Measurements from ENCODE around the gene AGAP2.

Gene AGAP2

DNA sequence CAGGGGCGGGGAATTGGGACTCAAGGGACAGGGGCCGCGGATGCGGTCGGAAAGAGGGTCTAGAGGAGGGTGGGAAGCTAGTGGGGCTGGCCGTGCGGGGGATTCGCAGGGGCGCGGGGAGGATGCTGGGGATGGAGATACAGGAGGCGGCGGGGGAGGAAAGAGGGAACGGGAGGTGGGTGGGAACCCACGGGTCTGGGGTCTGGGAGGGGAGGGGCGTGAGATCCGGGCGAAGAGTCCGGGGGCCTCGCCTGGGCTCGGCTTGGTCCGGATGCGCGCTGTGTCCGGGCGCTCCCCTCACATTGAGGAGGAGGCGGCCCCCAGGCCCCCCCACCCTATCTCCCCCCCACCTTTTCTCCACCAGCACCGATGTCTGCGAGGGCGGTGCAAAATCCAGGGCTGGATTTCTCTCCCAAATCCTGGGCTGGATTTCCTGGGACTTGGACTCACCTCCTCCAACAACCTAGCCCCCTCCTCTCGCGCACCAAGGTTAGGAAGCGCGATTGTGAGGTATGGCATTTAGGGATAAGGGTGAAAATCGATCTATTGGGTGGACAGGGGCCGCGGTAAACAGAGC lies at the start of gene AGAP2:
TSS of gene AGAP2 (minus strand) at position 82 of the 577 bp plus-strand sequence. CDS start 496 bp downstream, outside the sequence.
- Histone ChIP-seq H3K9me3 (ENCODE audit: control insufficient read depth, insufficient read depth, low read length) (no peaks in the 10 kb centered on the region), H3K36me3 (ENCODE audit: control insufficient read depth, insufficient read depth, low read length) (no peaks in the 10 kb centered on the region), H3K9ac (ENCODE audit: low read depth, low read length) (no peak within 1 kb of the TSS), H3K4me1 (ENCODE audit: control insufficient read depth, insufficient read depth, low read length) (peaks cover 6% of the 10 kb centered on the region), H3K4me3 (ENCODE audit: low read depth, low read length) (peak within 1 kb of the TSS; percentile 41), H3K27me3 (ENCODE audit: control insufficient read depth, insufficient read depth, low read length) (peaks cover 84% of the 10 kb centered on the region)

- Histone ChIP-seq H3K4me1 (ENCODE audit: control insufficient read depth, insufficient read depth, low read length) (no peaks in the 10 kb centered on the region), H3K9ac (ENCODE audit: low read depth, low read length) (no peak overlapping the region), H3K4me3 (ENCODE audit: low read depth, low read length) (no peak overlapping the region), H3K36me3 (ENCODE audit: control insufficient read depth, insufficient read depth, low read length) (peaks cover 2% of the 10 kb centered on the region), H3K27me3 (ENCODE audit: control insufficient read depth, insufficient read depth, low read length) (no peaks in the 10 kb centered on the region), H3K9me3 (ENCODE audit: control insufficient read depth, insufficient read depth, low read length) (no peaks in the 10 kb centered on the region)
Observed at GRCh38 chr12:57783861-57784260, 45.3 kb upstream of the AGAP2 start.

DNA sequence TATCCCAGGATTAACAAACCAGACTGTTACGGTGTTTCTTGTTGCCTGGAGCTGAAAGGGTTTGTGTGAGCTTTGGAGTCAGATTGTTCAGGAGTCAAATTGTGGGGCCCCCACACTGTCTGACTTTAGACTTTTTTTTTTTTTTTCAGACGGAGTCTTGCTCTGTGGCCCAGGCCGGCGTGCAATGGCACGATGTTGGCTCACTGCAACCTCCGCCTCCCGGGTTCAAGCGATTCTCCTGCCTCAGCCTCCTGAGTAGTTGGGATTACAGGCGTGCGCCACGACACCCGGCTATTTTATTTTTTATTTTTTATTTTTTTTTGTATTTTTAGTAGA lies 44.9 kb upstream of the AGAP2 start:
- Histone ChIP-seq H3K9ac (ENCODE audit: low read depth, low read length) (peak overlapping the region; percentile 94), H3K4me1 (ENCODE audit: control insufficient read depth, insufficient read depth, low read length) (no peaks in the 10 kb centered on the region), H3K9me3 (ENCODE audit: control insufficient read depth, insufficient read depth, low read length) (no peaks in the 10 kb centered on the region), H3K36me3 (ENCODE audit: control insufficient read depth, insufficient read depth, low read length) (peaks cover 2% of the 10 kb centered on the region), H3K4me3 (ENCODE audit: low read depth, low read length) (peak overlapping the region; percentile 99), H3K27me3 (ENCODE audit: control insufficient read depth, insufficient read depth, low read length) (no peaks in the 10 kb centered on the region)

DNA sequence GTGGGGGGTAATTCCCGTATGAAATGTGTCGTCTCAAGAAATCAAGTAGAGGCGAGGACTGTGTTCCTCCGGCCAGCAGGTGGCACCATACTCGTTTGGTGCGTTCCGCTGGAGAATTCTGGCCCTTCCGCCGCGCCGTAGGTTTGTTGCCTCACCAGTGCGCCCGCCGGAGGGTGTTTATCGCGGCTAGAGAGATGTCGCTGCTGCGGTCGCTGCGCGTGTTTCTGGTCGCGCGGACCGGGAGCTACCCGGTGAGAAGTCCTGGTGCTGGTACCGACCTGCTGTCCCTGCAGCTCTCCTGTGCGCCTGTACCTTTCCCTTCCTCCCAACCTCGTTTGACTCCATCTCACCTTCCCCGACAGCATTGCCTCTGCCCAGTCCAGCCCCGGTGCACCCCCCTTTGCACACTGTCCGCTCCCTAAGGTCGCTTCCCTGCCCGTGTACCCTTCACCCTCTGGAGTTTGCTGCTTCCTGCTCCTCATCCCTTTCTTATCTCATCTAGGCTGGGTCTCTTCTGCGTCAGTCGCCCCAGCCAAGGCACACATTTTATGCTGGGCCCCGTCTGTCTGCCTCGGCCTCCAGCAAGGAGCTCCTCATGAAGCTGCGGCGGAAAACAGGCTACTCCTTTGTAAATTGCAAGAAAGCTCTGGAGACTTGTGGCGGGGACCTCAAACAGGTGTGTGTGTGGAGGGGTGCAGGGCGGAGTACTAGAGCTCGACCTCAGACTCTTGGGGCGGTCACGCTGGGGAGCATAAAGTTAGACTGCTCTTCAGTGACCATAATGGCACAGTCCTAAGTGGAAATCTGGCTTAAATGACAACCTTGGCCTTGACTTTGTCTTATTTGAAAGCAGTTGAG lies 44.3 kb upstream of the AGAP2 start, which contains the start of gene TSFM:
TSS of gene TSFM (plus strand) at position 180 of the 858 bp plus-strand sequence. CDS start at position 195, 15 bp downstream.
- peak within 1 kb of the TSS; percentile 94 for H3K9ac ChIP-seq (ENCODE audit: low read depth, low read length)
- no peaks in the 10 kb centered on the region for H3K4me1 ChIP-seq (ENCODE audit: control insufficient read depth, insufficient read depth, low read length)
- H3K36me3 ChIP-seq (ENCODE audit: control insufficient read depth, insufficient read depth, low read length) = peaks cover 2% of the 10 kb centered on the region
- H3K9me3 ChIP-seq (ENCODE audit: control insufficient read depth, insufficient read depth, low read length) = no peaks in the 10 kb centered on the region
- H3K4me3 ChIP-seq (ENCODE audit: low read depth, low read length) = peak within 1 kb of the TSS; percentile 99
- H3K27me3 ChIP-seq (ENCODE audit: control insufficient read depth, insufficient read depth, low read length) = no peaks in the 10 kb centered on the region

GRCh38 chr12:57782243-57782607 lies 43.7 kb upstream of the AGAP2 start:
- H3K9ac ChIP-seq (ENCODE audit: low read depth, low read length) = no peak overlapping the region
- H3K9me3 ChIP-seq (ENCODE audit: control insufficient read depth, insufficient read depth, low read length) = no peaks in the 10 kb centered on the region
- no peaks in the 10 kb centered on the region for H3K4me1 ChIP-seq (ENCODE audit: control insufficient read depth, insufficient read depth, low read length)
- H3K27me3 ChIP-seq (ENCODE audit: control insufficient read depth, insufficient read depth, low read length) = no peaks in the 10 kb centered on the region
- H3K36me3 ChIP-seq (ENCODE audit: control insufficient read depth, insufficient read depth, low read length) = no peaks in the 10 kb centered on the region
- H3K4me3 ChIP-seq (ENCODE audit: low read depth, low read length) = no peak overlapping the region

GRCh38 chr12:57781801-57782200 lies 43.3 kb upstream of the AGAP2 start:
- Histone ChIP-seq H3K9ac (ENCODE audit: low read depth, low read length) (no peak overlapping the region), H3K4me1 (ENCODE audit: control insufficient read depth, insufficient read depth, low read length) (no peaks in the 10 kb centered on the region), H3K36me3 (ENCODE audit: control insufficient read depth, insufficient read depth, low read length) (no peaks in the 10 kb centered on the region), H3K4me3 (ENCODE audit: low read depth, low read length) (no peak overlapping the region), H3K9me3 (ENCODE audit: control insufficient read depth, insufficient read depth, low read length) (no peaks in the 10 kb centered on the region), H3K27me3 (ENCODE audit: control insufficient read depth, insufficient read depth, low read length) (no peaks in the 10 kb centered on the region)

DNA sequence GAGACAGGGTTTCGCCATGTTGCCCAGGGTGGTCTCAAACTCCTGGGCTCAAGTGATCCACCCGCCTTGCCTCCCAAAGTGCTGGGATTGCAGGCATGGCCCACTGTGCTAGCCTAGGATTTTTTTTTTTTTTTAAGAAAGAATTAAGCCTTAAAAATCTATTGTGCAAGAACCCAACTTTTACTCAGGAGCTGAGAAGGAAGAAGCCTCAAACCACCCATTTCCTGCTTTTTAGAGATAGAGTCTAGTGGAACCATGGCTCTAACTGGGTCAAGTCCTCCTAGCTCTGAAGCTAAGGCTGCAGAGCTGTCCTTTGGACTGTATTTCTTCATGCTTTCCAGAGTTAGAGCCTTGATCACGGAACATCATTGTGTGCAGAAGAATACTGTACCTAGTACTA lies 42.7 kb upstream of the AGAP2 start:
- Histone ChIP-seq H3K4me3 (ENCODE audit: low read depth, low read length) (no peak overlapping the region), H3K36me3 (ENCODE audit: control insufficient read depth, insufficient read depth, low read length) (no peaks in the 10 kb centered on the region), H3K9me3 (ENCODE audit: control insufficient read depth, insufficient read depth, low read length) (no peaks in the 10 kb centered on the region), H3K4me1 (ENCODE audit: control insufficient read depth, insufficient read depth, low read length) (no peaks in the 10 kb centered on the region), H3K27me3 (ENCODE audit: control insufficient read depth, insufficient read depth, low read length) (no peaks in the 10 kb centered on the region), H3K9ac (ENCODE audit: low read depth, low read length) (no peak overlapping the region)

GRCh38 chr12:57780284-57780897 lies 41.8 kb upstream of the AGAP2 start:
- Histone ChIP-seq H3K4me3 (ENCODE audit: low read depth, low read length) (no peak overlapping the region), H3K9me3 (ENCODE audit: control insufficient read depth, insufficient read depth, low read length) (no peaks in the 10 kb centered on the region), H3K4me1 (ENCODE audit: control insufficient read depth, insufficient read depth, low read length) (no peaks in the 10 kb centered on the region), H3K27me3 (ENCODE audit: control insufficient read depth, insufficient read depth, low read length) (no peaks in the 10 kb centered on the region), H3K36me3 (ENCODE audit: control insufficient read depth, insufficient read depth, low read length) (no peaks in the 10 kb centered on the region), H3K9ac (ENCODE audit: low read depth, low read length) (no peak overlapping the region)

DNA sequence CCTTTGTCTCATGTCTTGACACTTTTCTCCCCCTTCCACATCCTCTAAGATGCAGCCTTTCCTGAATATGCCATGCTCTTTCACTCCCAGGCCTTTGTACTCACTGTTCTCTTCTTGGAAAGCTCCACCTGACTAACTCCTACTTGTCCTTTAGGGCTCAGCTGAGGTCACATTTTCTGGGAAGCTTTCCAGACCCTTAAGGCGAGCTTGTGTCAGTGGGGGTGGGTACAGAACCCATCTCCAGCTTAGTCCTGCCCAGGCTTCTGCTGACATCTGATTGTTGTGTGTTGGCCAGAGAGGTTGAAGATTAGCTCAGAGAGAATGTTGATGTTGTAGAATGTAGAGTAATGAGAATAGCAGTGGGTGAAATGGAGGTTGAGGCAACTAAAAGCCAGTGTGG lies 41.2 kb upstream of the AGAP2 start:
- no peak overlapping the region for H3K4me3 ChIP-seq (ENCODE audit: low read depth, low read length)
- no peaks in the 10 kb centered on the region for H3K4me1 ChIP-seq (ENCODE audit: control insufficient read depth, insufficient read depth, low read length)
- H3K9ac ChIP-seq (ENCODE audit: low read depth, low read length) = no peak overlapping the region
- no peaks in the 10 kb centered on the region for H3K9me3 ChIP-seq (ENCODE audit: control insufficient read depth, insufficient read depth, low read length)
- no peaks in the 10 kb centered on the region for H3K27me3 ChIP-seq (ENCODE audit: control insufficient read depth, insufficient read depth, low read length)
- no peaks in the 10 kb centered on the region for H3K36me3 ChIP-seq (ENCODE audit: control insufficient read depth, insufficient read depth, low read length)

GRCh38 chr12:57777911-57778310 lies 39.4 kb upstream of the AGAP2 start:
- Histone ChIP-seq H3K4me3 (ENCODE audit: low read depth, low read length) (no peak overlapping the region), H3K9me3 (ENCODE audit: control insufficient read depth, insufficient read depth, low read length) (no peaks in the 10 kb centered on the region), H3K36me3 (ENCODE audit: control insufficient read depth, insufficient read depth, low read length) (no peaks in the 10 kb centered on the region), H3K4me1 (ENCODE audit: control insufficient read depth, insufficient read depth, low read length) (no peaks in the 10 kb centered on the region), H3K27me3 (ENCODE audit: control insufficient read depth, insufficient read depth, low read length) (peaks cover 10% of the 10 kb centered on the region), H3K9ac (ENCODE audit: low read depth, low read length) (no peak overlapping the region)

DNA sequence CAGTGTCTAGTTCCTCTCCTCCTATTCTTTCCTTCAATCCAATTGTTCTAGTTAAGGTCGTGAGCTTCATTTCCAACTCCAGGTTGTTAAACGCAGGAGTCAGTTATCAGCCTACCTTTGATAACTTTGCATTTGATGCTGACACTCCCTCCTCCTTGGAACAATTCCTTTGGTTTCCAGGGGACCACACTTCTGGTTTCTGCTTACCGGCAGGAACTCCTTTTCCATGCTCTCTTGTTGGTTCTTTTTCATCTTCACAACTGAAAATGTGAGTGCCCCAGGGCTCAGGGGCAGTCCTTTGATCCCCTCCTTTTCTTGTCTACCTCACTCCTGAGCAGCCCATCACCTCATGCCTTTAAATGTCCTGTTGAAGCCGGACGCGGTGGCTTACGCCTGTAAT lies 38.8 kb upstream of the AGAP2 start:
- Histone ChIP-seq H3K9me3 (ENCODE audit: control insufficient read depth, insufficient read depth, low read length) (no peaks in the 10 kb centered on the region), H3K4me1 (ENCODE audit: control insufficient read depth, insufficient read depth, low read length) (no peaks in the 10 kb centered on the region), H3K36me3 (ENCODE audit: control insufficient read depth, insufficient read depth, low read length) (no peaks in the 10 kb centered on the region), H3K4me3 (ENCODE audit: low read depth, low read length) (no peak overlapping the region), H3K27me3 (ENCODE audit: control insufficient read depth, insufficient read depth, low read length) (peaks cover 10% of the 10 kb centered on the region), H3K9ac (ENCODE audit: low read depth, low read length) (no peak overlapping the region)

DNA sequence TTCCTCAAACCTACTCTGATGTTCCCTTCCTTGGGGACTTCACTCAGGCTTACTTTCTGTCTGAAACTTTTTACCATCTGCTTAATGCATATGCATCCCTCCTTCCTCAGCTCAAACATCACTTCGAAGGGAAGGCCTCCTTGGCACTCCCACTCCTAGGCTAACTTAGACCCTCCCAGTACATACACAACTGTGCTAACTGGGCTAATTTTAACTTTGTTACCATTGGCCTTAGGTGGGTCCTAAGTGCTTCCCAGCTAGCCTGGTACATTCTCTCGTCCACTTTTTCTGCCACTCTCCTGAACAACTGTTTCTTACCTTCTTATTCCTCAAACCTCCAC lies 37.7 kb upstream of the AGAP2 start:
- Histone ChIP-seq H3K36me3 (ENCODE audit: control insufficient read depth, insufficient read depth, low read length) (no peaks in the 10 kb centered on the region), H3K9me3 (ENCODE audit: control insufficient read depth, insufficient read depth, low read length) (no peaks in the 10 kb centered on the region), H3K27me3 (ENCODE audit: control insufficient read depth, insufficient read depth, low read length) (peaks cover 10% of the 10 kb centered on the region), H3K4me1 (ENCODE audit: control insufficient read depth, insufficient read depth, low read length) (no peaks in the 10 kb centered on the region), H3K4me3 (ENCODE audit: low read depth, low read length) (no peak overlapping the region), H3K9ac (ENCODE audit: low read depth, low read length) (no peak overlapping the region)

Measured in iPS-15b (cell line).